ENCODE measurements around the gene PIP5KL1.

The PIP5KL1 gene

DNA sequence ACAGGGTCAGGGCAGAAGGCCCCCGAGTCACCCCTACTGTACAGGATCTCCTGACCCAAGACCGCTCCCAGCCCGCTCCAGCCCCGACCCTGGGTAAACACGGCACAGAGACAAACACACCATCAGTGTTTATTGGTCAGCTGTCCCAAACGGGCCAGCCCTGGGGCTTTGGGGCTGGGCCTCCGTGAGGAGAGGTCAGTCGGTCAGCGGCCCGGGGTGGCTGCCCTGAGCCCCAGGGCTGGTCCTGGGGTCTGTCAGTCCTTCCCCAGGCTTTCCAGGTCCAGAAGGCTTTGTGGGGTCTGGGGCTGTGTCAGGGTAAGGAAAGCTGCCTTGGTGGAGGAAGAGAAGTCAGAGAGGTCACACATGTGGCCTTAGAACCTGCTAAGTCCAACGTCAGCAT, 4.4 kb upstream of the PIP5KL1 start:
- in situ Hi-C loops (cut with MboI; ENCODE audit: low sequenced_read_pairs), result no loop called here

GRCh38 chr9:127934248-127934647, 3.7 kb upstream of the PIP5KL1 start:
- in situ Hi-C loops (cut with MboI; ENCODE audit: low sequenced_read_pairs), result no loop called here

DNA sequence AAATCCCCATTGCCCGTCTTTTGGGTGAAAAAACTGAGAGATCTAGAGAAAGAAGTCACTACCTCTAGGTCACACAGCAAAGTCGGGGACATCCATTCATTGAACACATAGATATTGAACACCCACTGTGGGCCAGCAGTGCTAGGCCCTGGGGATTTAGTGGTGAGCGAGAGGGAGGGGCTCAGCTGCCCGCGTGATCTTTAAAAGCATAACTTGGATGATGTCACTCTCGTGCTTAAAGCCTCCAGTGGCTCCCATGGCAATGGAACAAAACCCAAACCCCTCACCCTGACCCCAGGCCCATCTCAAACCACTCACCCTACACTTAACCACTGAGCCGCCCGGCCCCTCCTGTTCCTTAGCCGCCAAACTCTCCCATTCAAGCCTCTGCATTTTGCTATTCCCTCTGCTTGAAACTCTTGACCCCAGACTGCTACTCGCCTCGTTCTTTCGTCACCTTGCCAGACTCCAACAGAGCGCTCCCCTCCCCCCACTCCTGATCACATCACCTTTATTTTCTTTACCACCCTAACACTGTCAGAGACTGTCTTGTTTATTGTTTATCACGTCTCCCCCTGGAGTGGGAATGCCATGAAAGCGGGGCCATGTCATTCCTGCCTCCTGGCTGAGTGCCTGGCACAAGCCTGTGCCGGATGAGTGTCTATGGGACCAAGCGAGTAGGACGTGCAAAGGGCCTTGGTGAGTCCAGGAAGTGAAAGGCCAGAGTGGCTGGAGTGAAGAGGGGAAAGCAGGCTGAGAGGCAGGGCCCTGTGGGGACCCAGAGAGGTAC, 710 bp upstream of the PIP5KL1 start:
- in situ Hi-C loops (cut with MboI; ENCODE audit: low sequenced_read_pairs), result no loop called here

- in situ Hi-C loops (cut with MboI; ENCODE audit: low sequenced_read_pairs), result loop anchor here (10.0 kb wide), 1 partner anchor 435 kb away; no protein-coding TSS in a partner anchor
Measured at GRCh38 chr9:127929625-127929979, 975 bp downstream of the PIP5KL1 start.

DNA sequence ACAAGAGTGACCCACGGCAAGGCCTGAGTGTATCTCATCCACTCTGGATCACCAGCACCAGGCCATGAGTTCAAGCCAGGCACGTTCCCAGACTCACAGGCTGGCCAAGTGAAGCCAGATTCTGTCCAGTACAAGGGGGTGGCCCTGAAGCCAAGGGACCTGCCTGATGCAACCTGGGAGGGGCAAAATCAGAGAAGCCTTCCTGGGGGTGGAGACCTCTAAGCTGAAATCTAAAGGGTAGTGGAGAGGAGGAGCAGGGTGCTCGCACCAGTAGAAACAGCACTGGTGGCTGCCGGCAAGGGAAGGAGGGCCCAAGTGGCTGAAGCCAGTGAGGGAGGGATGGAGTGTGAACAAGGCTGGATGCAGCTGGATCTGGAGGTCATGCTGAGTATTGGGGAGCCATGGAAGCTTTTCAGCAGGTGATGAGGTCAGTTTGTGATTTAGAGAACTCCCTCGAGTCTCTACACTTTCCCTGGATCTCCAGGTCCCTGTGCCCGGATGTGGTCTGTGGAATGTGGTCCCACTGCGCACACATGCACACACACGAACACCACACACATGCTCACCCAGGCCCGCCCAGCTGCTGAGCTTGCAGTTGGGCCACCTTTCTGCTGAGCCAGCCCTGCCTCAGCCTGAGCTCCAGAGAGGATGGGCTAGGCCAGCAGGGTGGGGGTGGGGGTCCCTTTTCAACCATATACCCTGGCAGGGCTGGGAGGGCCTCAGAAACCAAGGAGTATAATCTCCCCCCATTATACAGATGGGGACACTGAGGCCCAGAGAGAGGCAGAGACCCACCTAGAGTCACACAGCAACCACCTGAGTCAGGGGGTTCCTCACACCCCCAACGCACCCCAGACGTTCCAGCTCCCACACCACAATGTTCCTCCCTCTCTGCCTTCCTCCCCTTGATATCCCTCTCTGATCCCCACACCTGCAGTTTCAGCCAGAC, 1.6 kb downstream of the PIP5KL1 start:
- in situ Hi-C loops (cut with MboI; ENCODE audit: low sequenced_read_pairs), result loop anchor here (10.0 kb wide), 1 partner anchor 434 kb away; no protein-coding TSS in a partner anchor

DNA sequence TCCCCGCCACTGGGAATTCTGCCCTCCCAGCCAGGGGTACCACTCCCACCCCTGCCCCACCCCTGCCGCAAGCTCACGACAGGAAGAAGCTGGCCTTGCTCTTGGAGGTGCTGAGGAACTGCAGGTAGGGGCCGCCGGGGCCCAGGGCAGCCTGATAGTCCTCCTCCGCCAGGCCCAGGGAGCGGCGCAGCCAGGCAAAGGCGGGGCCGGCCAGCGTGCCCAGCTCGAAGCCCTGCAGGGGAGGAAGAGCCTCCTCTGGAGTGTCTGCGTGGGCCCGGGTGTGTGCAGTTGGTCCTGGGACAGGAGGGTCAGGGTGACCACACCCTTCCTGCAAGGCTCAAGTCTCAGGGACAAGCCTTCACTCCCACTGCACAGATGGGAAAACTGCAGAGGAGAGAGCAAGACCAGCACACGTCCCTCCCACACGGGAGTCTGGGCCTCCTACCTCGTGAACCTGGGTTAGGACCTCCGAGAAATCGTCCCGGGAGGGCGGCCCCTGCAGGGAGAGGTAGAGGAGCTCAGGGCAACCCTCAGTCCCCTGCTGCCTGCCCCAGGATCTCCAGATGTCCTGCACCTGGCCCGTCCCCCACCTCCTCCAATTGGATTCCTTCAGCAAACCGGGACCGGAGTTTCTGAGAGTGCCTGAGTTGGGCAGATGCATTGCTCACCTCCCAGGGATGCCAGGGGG, 2.4 kb downstream of the PIP5KL1 start:
- in situ Hi-C loops (cut with MboI; ENCODE audit: low sequenced_read_pairs), result loop anchor here (10.0 kb wide), 1 partner anchor 433 kb away; no protein-coding TSS in a partner anchor

GRCh38 chr9:127927201-127927987, 3.2 kb downstream of the PIP5KL1 start:
- in situ Hi-C loops (cut with MboI; ENCODE audit: low sequenced_read_pairs), result loop anchor here (10.0 kb wide), 1 partner anchor 433 kb away; no protein-coding TSS in a partner anchor

- in situ Hi-C loops (cut with MboI; ENCODE audit: low sequenced_read_pairs), result loop anchor here (10.0 kb wide), 1 partner anchor 432 kb away; no protein-coding TSS in a partner anchor
Measured at GRCh38 chr9:127926906-127927200, 3.7 kb downstream of the PIP5KL1 start.

- in situ Hi-C loops (cut with MboI; ENCODE audit: low sequenced_read_pairs), result loop anchor here (10.0 kb wide), 1 partner anchor 431 kb away; no protein-coding TSS in a partner anchor
Measured at GRCh38 chr9:127925959-127926905, 4.3 kb downstream of the PIP5KL1 start.

GRCh38 chr9:127924736-127925444, 5.7 kb downstream of the PIP5KL1 start:
- in situ Hi-C loops (cut with MboI; ENCODE audit: low sequenced_read_pairs), result loop anchor here (10.0 to 25.0 kb wide), 2 partner anchors 430 to 713 kb away; no protein-coding TSS in a partner anchor

DNA sequence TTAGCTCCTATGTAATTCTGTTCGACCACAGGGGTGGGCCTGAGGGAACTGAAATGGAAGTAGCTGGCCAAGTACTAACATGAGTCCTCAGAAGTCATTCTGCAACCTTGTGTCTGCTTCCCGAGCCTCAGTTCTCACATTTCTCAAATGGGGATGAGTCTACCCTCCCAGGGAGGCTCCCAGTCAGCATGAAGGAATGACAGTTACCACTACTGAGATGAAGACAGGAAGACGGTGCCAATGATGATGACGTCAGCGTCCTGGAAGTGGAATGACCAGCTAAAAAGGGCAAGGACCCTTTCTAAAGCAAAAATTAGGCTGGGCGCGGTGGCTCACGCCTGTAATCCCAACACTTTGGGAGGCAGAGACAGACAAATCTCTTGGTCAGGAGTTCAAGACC, 6.8 kb downstream of the PIP5KL1 start:
- in situ Hi-C loops (cut with MboI; ENCODE audit: low sequenced_read_pairs), result loop anchor here (10.0 to 25.0 kb wide), 2 partner anchors 429 to 711 kb away; no protein-coding TSS in a partner anchor

DNA sequence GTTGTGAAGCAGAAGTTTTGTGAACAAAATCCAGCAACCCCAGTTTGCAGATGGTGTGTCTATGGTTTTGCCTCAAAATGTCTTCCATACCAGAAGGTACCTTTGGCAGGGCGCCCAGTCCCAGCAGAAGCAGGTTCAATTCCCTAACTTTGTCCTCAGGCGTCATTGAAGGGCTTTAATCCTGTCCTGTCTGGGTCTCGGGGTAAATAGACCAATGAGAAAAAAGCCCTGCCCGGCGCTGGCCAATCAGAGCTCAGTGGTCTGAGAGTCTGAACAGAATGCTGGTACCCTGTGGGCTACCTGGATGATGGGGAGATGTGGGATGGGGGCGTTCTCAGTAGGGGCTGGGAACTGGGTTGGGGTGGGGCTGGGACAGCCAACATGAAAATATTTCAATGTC, 7.5 kb downstream of the PIP5KL1 start:
- in situ Hi-C loops (cut with MboI; ENCODE audit: low sequenced_read_pairs), result loop anchor here (10.0 to 25.0 kb wide), 2 partner anchors 428 to 711 kb away; no protein-coding TSS in a partner anchor

- in situ Hi-C loops (cut with MboI; ENCODE audit: low sequenced_read_pairs), result loop anchor here (10.0 to 25.0 kb wide), 2 partner anchors 427 to 709 kb away; no protein-coding TSS in a partner anchor
Measured at GRCh38 chr9:127921557-127922120, 8.9 kb downstream of the PIP5KL1 start.

- in situ Hi-C loops (cut with MboI; ENCODE audit: low sequenced_read_pairs), result loop anchor here (10.0 to 25.0 kb wide), 2 partner anchors 426 to 708 kb away; no protein-coding TSS in a partner anchor
Measured at GRCh38 chr9:127920794-127921193, 9.8 kb downstream of the PIP5KL1 start.

DNA sequence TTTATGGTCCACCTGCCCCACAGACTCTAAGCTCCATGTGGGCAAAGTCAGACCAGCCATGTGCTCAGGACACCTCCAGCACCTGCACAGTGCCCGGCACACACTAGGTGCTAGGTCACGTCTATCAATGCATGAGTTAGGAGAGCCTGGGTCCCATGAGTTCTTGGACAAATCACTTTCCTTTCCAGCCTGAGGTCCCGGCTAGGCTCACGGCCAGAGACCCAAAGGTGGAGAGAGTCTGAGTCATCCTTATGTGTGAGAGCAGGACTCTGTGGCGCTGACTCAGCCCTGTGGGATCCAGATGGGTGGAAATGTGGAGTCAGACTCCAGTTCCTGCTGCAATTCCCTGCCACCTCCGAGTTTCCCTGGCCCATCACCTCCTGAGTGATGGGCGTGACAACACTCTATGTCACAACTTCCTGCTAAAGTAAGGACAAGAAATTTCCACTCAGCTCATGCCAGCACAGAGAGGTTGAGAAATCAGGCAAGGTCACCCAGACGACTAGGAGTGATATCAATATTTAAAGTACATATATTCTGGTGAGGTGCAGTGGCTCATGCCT, 11.2 kb downstream of the PIP5KL1 start:
- in situ Hi-C loops (cut with MboI; ENCODE audit: low sequenced_read_pairs), result loop anchor here (10.0 to 25.0 kb wide), 2 partner anchors 325 to 707 kb away; no protein-coding TSS in a partner anchor

- in situ Hi-C loops (cut with MboI; ENCODE audit: low sequenced_read_pairs), result loop anchor here (10.0 to 25.0 kb wide), 2 partner anchors 324 to 706 kb away; no protein-coding TSS in a partner anchor
Measured at GRCh38 chr9:127918183-127919107, 12.1 kb downstream of the PIP5KL1 start.
